LHCN-M2 (cell line): ENCODE measurements around the gene HOXA2. TPM values are rescaled to one million over a fixed set of nuclear protein-coding genes. Genes with fewer than 3 reads are reported as not detected.
A peak's percentile ranks its signal among the peaks of the same experiment; 100 is the strongest.

Experiments used
- DNase-seq: peaks from one replicate; pipeline ENCODE4 v3.0.0-alpha.2; 2012; ENCODE audit warnings: low read depth
- total RNA-seq: library from RNA; depleted of rRNA; stranded (reverse); fragments of >200 nt; gene quantifications from 2 replicates; pipeline ENCODE4 v1.2.3, GENCODE V29; 2014

Gene HOXA2
- total RNA-seq, 1 experiment from 2014 or later = 0.46 TPM

DNA sequence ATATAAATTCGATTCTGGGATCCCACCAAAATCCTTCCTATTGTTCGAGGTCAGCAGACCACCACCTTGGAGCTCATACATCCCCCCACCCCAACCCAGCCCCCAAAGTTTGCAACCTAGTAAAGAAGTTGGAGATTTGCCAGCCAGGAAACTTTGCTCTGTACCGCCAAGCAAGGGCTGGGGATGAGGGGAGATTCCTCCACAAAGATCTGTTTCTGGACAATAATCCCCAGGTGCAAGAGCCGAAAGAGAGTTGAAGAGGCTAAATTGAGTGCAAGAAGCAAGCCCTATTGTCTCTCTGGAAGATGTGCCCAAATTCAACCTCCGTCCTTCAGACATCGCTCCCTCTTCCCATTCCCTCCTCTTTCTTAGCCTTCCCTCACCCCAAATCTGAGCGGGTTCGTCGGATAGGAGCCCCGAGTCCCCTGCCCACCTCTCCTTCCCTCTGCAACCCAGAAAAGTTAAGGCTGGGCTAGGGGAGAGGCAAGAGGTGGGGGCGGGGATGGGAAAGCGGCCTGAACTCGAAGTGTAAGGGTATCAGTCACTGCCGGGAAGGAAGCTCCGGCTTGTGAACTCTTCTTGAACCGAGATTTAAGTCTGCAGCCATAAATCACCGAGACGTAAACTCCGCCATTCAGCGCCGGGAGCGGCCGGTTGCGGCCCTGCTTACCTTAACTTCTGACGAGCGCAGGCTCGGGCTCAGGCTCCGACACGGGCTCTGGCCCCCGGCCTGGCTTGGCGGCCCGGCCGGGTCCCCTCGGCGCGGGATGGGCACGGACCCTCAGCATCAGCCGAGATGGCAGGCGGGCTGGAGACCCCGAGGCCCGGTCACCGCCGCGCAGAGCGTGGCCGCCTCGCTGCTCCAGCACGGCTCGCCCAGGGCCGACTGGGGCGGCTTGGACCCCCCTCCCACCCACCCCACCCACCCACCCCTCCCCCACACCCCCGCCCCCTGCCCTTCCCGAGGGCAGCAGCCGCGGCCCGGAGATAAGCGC is 10.8 kb upstream of the HOXA2 start:
- DNase-seq = peak; percentile 83

DNA sequence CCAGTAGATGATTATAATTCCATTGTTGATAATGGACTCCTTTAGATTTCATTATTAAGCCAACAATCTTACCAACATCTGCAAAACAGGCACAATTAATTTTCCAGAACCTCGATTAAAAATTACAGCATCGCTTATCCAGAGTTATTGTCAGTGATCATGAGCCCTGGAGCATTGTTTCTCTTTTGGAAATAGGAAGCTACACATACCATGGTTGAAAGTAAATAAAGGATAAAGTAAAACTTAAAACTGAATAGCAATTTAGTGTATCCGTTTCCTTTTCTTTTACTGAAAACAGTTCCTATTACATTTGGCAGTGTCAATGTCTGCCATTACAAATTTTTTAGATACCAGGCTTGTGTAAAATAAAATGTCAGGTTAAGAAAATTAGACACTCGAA is 9.9 kb upstream of the HOXA2 start:
- DNase-seq = no peak

DNA sequence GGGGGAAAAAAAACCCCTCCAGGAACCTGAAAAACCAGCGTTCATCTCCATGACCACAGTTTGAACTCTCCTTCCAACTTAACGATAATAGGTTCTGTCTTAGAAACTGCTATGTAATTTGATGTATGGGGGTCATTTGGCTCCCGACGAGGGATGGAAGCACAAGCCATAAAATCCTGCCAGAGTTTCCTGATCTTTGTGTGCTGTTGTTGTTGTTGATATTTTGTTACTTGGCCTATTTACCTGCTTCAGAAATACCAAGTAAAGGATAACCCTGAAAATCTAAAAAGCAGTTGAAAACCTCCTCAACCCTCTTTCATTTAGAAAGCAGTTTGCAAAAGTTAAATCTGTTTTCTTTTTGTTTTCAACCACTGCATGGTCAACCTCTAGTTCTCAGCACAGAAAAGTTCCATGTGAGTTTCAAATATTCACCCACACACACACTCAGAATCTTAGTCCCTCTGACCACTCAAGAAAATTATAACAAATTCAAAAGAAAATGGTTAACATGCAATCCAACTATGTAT is 9.3 kb upstream of the HOXA2 start:
- DNase-seq = no peak

DNA sequence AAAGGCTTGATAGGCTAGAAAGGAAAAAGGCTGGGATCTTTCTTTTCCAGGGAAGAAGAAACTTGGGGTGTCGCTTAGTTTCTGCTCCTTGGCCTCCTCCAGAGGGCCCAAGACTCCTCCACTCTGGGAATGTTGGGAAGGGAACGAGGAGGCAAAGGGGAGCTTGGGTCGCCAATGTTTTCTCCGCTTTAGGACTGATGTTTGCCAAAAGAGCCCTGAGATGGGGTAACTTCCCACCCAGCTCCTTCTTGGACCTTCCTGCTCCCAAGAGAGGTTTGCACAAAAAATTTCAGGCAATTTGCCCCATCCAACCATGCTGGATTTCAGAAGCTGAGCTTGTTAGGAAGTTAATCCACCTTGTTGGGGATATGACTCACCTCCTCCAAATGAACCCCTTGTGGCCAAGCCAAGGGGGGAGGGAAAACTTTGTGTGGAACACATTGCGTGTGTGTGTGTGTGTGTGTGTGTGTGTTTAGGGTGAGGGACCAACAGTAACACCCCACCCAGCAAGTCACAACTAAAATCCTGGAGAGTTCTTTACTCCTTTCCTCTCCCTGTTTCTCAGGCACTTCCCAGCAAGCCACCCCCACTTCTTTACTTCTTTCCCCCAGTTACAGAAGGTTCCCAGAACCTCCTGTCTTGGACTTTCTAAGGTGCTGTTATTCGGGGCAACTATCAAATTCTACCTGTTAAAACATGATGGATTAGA is 8.7 kb upstream of the HOXA2 start:
- DNase-seq = peak; percentile 81

DNA sequence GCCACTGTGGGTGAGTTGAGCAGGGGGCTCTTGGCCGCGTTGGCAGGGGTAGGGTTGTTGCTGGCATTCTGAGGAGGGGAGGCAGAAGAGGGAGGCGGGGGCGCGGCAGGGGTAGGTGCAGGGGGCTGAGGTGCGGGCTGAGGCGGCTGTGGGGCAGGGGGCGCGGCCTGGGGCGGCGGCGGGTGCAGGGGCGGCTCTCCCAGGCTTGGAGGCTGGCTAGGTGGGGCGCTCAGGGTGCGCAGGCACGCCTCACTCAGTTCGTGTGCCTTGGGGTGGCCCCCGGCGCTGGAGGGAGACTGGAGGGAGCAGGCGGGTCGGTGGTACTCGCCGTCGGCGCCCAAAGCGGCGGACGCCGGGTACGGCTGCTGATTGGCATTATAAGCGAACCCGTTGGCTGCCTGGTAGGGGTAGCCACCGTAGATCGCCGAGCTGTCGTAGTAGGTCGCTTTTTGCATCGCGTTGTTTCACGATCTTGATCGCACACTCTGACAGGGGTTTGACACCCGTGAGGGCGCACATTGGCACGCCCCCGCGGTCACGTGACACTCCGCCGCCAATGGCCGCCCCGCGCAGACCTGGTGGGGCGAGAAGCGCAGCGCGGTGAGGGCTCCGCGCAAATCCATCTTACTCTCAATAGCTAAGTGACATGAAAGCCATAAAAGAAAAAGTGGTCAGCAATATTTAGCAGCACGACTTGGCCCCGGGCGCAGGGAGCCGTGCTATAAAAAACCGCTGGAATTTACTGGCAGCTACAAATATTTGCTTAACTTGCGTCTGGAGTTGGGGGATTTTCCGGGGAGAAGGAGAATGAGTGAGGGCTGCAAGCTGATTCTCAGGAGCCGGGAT is 7.9 kb upstream of the HOXA2 start:
- no peak for DNase-seq

- DNase-seq = no peak
Observed at GRCh38 chr7:27109466-27110185, 7.1 kb upstream of the HOXA2 start.

GRCh38 chr7:27108390-27109127 is 6.1 kb upstream of the HOXA2 start:
- no peak for DNase-seq

DNA sequence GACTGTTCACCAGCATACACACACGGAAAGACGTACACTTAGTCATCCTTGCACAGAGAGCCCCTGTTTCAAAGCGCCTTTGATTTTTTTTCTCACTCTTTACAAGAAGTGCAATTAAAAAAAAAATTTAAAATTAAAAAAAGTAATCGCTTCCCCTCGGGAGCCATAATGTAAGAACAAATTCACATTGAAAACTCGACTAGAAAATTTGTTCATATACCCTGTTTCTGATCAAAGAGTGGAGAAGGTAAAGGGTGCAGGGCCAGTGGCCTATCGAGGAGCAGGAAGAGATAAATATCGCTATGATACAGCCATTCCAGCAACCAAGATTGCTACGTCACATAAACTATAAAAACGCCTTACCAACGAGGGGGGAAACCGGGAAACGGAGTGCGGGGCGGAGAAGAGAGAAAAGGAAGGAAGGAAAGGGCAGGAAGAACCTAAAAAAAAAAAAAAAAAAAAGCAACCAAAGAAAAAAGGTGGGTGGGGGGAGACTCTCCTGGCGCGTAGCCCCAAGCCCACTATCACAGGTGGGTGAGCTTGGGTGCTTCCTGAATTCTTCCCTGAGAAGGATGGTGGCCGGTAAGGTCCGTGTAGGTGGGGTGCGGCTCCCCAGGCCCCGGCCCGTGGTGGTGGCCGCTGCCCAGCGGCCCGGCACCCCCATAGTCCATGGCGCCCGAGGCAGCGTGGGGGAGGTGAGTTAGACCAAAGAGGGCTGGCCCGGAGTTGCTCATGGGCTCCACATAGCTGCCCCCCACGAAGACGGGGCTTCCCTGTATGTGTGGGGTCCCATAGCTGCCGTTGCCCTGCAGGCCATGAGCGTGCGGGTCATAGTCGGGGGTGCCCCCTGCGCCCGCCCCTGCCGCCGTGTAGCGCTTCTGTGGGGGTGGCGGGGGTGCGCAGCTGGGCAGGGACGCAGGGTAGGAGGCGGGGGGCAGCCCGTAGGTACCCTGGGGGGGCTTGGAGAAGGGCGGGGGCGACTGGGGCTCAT is 5.2 kb upstream of the HOXA2 start:
- no peak for DNase-seq

- DNase-seq = no peak
Observed at GRCh38 chr7:27106901-27107240, 4.4 kb upstream of the HOXA2 start.

DNA sequence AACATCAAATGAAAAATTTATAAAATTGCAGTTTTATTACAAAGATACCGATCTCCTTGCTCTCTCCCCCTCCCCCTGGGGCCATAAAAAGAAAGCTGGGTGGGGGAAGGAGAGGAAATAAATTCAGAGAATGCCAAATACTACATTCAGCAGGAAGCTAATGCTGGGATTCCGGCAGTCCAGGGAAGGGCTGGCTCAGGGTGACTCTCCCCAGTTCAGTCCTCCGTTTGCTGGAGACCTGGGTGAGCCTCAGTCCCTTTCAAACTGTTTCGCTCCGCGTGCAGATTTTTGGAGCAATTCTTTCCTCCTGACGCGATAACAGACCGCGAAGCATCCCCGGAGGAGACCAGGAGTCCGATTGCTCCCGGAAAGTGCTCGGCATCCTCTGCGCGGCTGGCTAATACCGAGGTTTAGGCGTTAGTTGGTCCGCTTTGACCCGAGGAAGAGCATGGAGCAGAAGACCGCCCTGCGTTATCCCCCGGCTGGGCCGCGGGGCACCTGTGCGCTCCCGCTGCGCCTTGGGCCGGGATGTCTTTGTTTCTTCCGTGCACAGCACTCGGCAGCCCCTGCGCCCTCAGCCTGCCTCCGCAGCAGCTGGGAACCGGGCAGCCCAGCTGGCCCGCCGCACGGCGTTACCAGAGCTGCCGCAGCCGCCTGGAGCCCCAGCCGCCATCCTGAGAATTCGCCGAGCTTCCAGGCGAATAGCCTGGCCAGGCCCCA is 3.9 kb upstream of the HOXA2 start:
- peak; percentile 71 for DNase-seq

GRCh38 chr7:27105301-27106031 is 3.0 kb upstream of the HOXA2 start:
- DNase-seq = no peak

- no peak for DNase-seq
Observed at GRCh38 chr7:27104341-27105058, 2.0 kb upstream of the HOXA2 start.

DNA sequence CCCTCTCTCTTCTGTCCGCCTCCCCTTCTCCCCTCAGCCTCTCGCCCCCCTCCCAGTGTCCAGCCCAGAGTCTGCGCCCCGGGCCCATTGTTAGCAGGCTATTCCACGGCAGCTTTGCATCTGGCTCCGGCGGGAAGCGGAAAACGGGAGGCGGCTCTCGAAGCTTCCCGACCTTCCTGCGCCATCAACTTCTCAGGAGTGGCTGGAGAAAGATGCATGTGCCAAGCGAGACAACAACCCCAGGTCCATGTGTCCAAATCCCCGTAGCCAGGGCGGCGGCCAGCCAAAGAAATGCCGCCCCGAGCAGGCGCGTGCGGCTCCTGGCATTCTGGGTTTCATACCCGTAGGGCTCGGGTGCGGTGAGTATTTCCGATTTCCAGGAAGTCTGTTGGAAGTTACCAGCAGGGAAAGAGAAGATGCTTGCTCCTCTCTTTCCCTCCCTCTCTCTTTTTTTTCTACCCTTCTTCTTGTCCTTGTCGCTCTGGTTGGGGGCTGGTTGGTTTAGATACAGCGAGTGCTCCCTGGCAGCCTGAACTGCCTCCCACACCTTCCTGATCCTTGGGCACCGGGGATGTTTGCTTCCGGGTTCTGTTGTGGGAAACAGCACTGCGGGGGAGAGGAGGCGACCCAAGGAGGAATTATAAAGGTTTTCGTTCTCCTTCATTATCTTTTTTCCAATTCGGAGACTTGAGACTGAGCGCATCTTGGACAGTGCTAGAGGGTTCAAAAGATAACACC is 1.2 kb upstream of the HOXA2 start:
- no peak for DNase-seq

- DNase-seq = no peak
Observed at GRCh38 chr7:27101957-27102580, 414 bp downstream of the HOXA2 start.

DNA sequence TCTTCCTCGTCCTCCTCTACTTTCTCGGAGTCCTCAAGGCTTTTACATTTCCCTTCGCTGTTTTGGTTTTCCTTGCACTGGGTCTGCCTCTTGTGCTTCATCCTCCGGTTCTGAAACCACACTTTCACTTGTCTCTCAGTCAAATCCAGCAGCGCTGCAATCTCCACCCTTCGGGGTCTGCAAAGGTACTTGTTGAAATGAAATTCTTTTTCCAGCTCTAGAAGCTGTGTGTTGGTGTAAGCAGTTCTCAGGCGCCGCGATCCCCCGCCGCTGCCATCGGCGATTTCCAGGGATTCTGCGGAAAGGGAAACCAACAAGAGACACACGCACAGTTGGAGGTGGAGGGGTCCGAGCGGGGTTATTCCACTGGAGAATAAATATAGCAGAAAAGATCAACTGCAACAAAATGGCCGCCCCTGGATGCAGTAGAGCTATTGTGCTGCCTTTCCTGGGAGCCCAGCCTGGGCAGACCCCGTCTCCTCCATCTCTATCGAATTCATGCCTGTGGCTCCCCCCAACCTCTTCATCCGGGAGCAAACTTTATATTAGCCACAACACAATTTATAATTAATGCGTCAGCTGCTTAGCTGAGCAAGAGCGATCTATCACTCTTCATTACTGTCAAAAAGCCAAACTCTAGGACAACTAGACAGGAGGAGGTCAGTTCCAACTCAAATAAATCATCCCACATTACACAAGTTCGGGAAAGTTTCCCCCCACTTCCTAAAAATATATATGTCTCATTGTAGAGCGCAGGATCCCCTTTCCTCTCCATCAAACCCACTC is 1.1 kb downstream of the HOXA2 start:
- DNase-seq = no peak
